ENCODE data around the gene COPE. TPM values are rescaled to one million over a fixed set of nuclear protein-coding genes. Genes with fewer than 3 reads are reported as not detected.

COPE gene
- total RNA-seq, 6 donors from 2014 or later = 124 to 250 (median 191) TPM

GRCh38 chr19:18883526-18884304 lies 35.5 kb downstream of the COPE start:
- DNase-seq (peak in 1 of 2 donors; percentile 68), ATAC-seq (ENCODE audit: low FRiP score in 2 of 2) (no peak)
- H3K4me3 ChIP-seq = no peak overlapping the region
- no peak overlapping the region for H3K27ac ChIP-seq
- H3K27me3 ChIP-seq = no peaks in the 10 kb centered on the region
- TF ChIP-seq POLR2AphosphoS5 (IDR thresholded peaks at IDR 0.05) = no peak
- no peak for TF ChIP-seq CTCF (IDR thresholded peaks at IDR 0.05)
- TF ChIP-seq POLR2A (IDR thresholded peaks at IDR 0.05) = no peak
- no peak for TF ChIP-seq EP300 (IDR thresholded peaks at IDR 0.05)
- no peaks in the 10 kb centered on the region for H3K9me3 ChIP-seq
- H3K4me1 ChIP-seq = no peaks in the 10 kb centered on the region
- 86 to 87% methylated on average over 30 of the region's 30 CpGs for whole genome bisulfite sequencing, 2 donors
- H3K36me3 ChIP-seq = no peaks in the 10 kb centered on the region

- no peak for TF ChIP-seq EP300 (IDR thresholded peaks at IDR 0.05)
- no peak for TF ChIP-seq POLR2A (IDR thresholded peaks at IDR 0.05)
- no peak for TF ChIP-seq CTCF (IDR thresholded peaks at IDR 0.05)
- TF ChIP-seq POLR2AphosphoS5 (IDR thresholded peaks at IDR 0.05) = no peak
- 90 to 93% methylated on average over 7 of the region's 7 CpGs for WGBS, 2 donors
- H3K36me3 ChIP-seq = no peaks in the 10 kb centered on the region
- H3K27ac ChIP-seq = no peak overlapping the region
- no peak for ATAC-seq (ENCODE audit: low FRiP score in 2 of 2)
- no peak overlapping the region for H3K4me3 ChIP-seq
- no peak for DNase-seq
- H3K9me3 ChIP-seq = no peaks in the 10 kb centered on the region
- no peaks in the 10 kb centered on the region for H3K4me1 ChIP-seq
- H3K27me3 ChIP-seq = no peaks in the 10 kb centered on the region
These were observed 37.7 kb downstream of the COPE start for GRCh38 chr19:18881491-18881890.

- H3K36me3 ChIP-seq = no peaks in the 10 kb centered on the region
- DNase-seq (no peak), ATAC-seq (ENCODE audit: low FRiP score in 2 of 2) (peak; percentile 30 to 36)
- no peaks in the 10 kb centered on the region for H3K4me1 ChIP-seq
- H3K4me3 ChIP-seq = no peak overlapping the region
- no peaks in the 10 kb centered on the region for H3K9me3 ChIP-seq
- TF ChIP-seq POLR2AphosphoS5 (IDR thresholded peaks at IDR 0.05) = no peak
- TF ChIP-seq EP300 (IDR thresholded peaks at IDR 0.05) = no peak
- TF ChIP-seq POLR2A (IDR thresholded peaks at IDR 0.05) = no peak
- TF ChIP-seq CTCF (IDR thresholded peaks at IDR 0.05) = no peak
- no peak overlapping the region for H3K27ac ChIP-seq
- no peaks in the 10 kb centered on the region for H3K27me3 ChIP-seq
- WGBS, 2 donors = 74% methylated on average over 13 of the region's 13 CpGs
These were observed 39.4 kb downstream of the COPE start for GRCh38 chr19:18879579-18880373.

- H3K4me3 ChIP-seq = no peak overlapping the region
- no peaks in the 10 kb centered on the region for H3K4me1 ChIP-seq
- H3K27ac ChIP-seq = no peak overlapping the region
- H3K27me3 ChIP-seq = no peaks in the 10 kb centered on the region
- 90 to 91% methylated on average over 18 to 34 of the region's 34 CpGs for WGBS, 2 donors
- no peaks in the 10 kb centered on the region for H3K9me3 ChIP-seq
- TF ChIP-seq POLR2A (IDR thresholded peaks at IDR 0.05) = no peak
- no peak for TF ChIP-seq EP300 (IDR thresholded peaks at IDR 0.05)
- no peak for TF ChIP-seq POLR2AphosphoS5 (IDR thresholded peaks at IDR 0.05)
- TF ChIP-seq CTCF (IDR thresholded peaks at IDR 0.05) = no peak
- no peaks in the 10 kb centered on the region for H3K36me3 ChIP-seq
- ATAC-seq (ENCODE audit: low FRiP score in 2 of 2) = peak in 1 of 2 donors; percentile 4
- peak in 1 of 2 donors; percentile 51 for DNase-seq
These were observed 40.2 kb downstream of the COPE start for GRCh38 chr19:18878858-18879578.
